Smooth muscle cell of bladder (primary cell): Measurements from ENCODE around the gene FUZ. TPM values are rescaled to one million over a fixed set of nuclear protein-coding genes. Genes with fewer than 3 reads are reported as not detected.

ENCODE experiments used
- total RNA-seq: library from RNA; depleted of rRNA; stranded (reverse); fragments of >200 nt; gene quantifications from 2 replicates; pipeline ENCODE4 v1.2.3, GENCODE V29; 2014

The FUZ gene
- 23.8 and 26.1 TPM in 2 replicates for total RNA-seq

GRCh38 chr19:49812997-49813861 lies at the start of gene FUZ:
Gene FUZ, minus strand, starts transcription at chr19:49813292. Its CDS starts 186 bp downstream, at chr19:49813106.

GRCh38 chr19:49850487-49851342 lies 37.6 kb upstream of the FUZ start, which contains the start of gene PTOV1:
Gene PTOV1, plus strand, starts transcription at chr19:49851159.

GRCh38 chr19:49817964-49818648 lies 5.0 kb upstream of the FUZ start, which contains the start of gene MED25:
Gene MED25, plus strand, starts transcription at chr19:49818289. Its CDS starts 53 bp downstream, at chr19:49818342.

GRCh38 chr19:49766930-49767299 lies 46.2 kb downstream of the FUZ start, which contains the start of gene AP2A1:
Gene AP2A1, plus strand, starts transcription at chr19:49767001. Its CDS starts 133 bp downstream, at chr19:49767134.

GRCh38 chr19:49763230-49763629 lies 49.9 kb downstream of the FUZ start, which contains the start of gene TSKS:
Gene TSKS, minus strand, starts transcription at chr19:49763306. Its CDS starts 59 bp downstream, at chr19:49763247.

Other genes starting within 250 kb of the FUZ start
- gene NOSIP, start 232.7 kb downstream of the FUZ start, total RNA-seq: 64.4 and 81.6 TPM in 2 replicates
- 0.43 and 0.83 TPM in 2 replicates for gene PRRG2, start 232.0 kb downstream of the FUZ start, total RNA-seq
- 0.71 and 1.1 TPM in 2 replicates for gene PRR12, start 222.1 kb downstream of the FUZ start, total RNA-seq
- 28.4 and 43.1 TPM in 2 replicates for gene RRAS, start 173.1 kb downstream of the FUZ start, total RNA-seq
- gene SCAF1, start 171.1 kb downstream of the FUZ start, total RNA-seq: 6.0 and 8.2 TPM in 2 replicates
- 37.3 and 55.5 TPM in 2 replicates for gene IRF3, start 147.4 kb downstream of the FUZ start, total RNA-seq
- 1.7 and 3.9 TPM in 2 replicates for gene BCL2L12, start 147.4 kb downstream of the FUZ start, total RNA-seq
- gene PRMT1, start 136.0 kb downstream of the FUZ start, total RNA-seq: 341 and 373 TPM in 2 replicates
- 0.28 and 0.46 TPM in 2 replicates for gene ADM5, start 123.7 kb downstream of the FUZ start, total RNA-seq
- gene CPT1C, start 122.2 kb downstream of the FUZ start, total RNA-seq: 29.2 and 40.4 TPM in 2 replicates
- 0.85 and 1.6 TPM in 2 replicates for gene TSKS, start 50.0 kb downstream of the FUZ start, total RNA-seq
- 67.6 and 89.1 TPM in 2 replicates for gene AP2A1, start 46.3 kb downstream of the FUZ start, total RNA-seq
- gene MED25, start 5.0 kb upstream of the FUZ start, total RNA-seq: 11.1 and 16.8 TPM in 2 replicates
- 47.9 and 61.5 TPM in 2 replicates for gene PTOV1, start 37.9 kb upstream of the FUZ start, total RNA-seq
- gene PNKP, start 54.3 kb upstream of the FUZ start, total RNA-seq: 26.9 and 33.4 TPM in 2 replicates
- 7.5 and 12.1 TPM in 2 replicates for gene AKT1S1, start 64.1 kb upstream of the FUZ start, total RNA-seq
- 7.5 and 10.2 TPM in 2 replicates for gene TBC1D17, start 64.4 kb upstream of the FUZ start, total RNA-seq
- gene IL4I1, start 83.6 kb upstream of the FUZ start, total RNA-seq: 0.14 and 0.46 TPM in 2 replicates
- 15.5 and 16.3 TPM in 2 replicates for gene ATF5, start 115.9 kb upstream of the FUZ start, total RNA-seq
- gene NUP62, start 116.2 kb upstream of the FUZ start, total RNA-seq: 7.1 and 13.4 TPM in 2 replicates
- gene SIGLEC11, start 147.9 kb upstream of the FUZ start, total RNA-seq: not detected in 2 replicates
- 19.3 TPM in 2 replicates for gene VRK3, start 212.1 kb upstream of the FUZ start, total RNA-seq
- gene ZNF473, start 212.7 kb upstream of the FUZ start, total RNA-seq: 4.6 and 5.2 TPM in 2 replicates